ENCODE data around the gene RNF41. TPM values are rescaled to one million over a fixed set of nuclear protein-coding genes. Genes with fewer than 3 reads are reported as not detected.

RNF41 gene
- total RNA-seq, 1 donor from 2014 or later, result 33.7 TPM

- TF ChIP-seq, protein P1, sequence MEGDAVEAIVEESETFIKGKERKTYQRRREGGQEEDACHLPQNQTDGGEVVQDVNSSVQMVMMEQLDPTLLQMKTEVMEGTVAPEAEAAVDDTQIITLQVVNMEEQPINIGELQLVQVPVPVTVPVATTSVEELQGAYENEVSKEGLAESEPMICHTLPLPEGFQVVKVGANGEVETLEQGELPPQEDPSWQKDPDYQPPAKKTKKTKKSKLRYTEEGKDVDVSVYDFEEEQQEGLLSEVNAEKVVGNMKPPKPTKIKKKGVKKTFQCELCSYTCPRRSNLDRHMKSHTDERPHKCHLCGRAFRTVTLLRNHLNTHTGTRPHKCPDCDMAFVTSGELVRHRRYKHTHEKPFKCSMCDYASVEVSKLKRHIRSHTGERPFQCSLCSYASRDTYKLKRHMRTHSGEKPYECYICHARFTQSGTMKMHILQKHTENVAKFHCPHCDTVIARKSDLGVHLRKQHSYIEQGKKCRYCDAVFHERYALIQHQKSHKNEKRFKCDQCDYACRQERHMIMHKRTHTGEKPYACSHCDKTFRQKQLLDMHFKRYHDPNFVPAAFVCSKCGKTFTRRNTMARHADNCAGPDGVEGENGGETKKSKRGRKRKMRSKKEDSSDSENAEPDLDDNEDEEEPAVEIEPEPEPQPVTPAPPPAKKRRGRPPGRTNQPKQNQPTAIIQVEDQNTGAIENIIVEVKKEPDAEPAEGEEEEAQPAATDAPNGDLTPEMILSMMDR (conservative IDR thresholded peaks at IDR 0.05), result peak; percentile 24
- peak; percentile 97 for DNase-seq (ENCODE audit: extremely low spot score, unreplicated experiment)
- H3K36me3 Mint-ChIP-seq, result peaks cover 15% of the 10 kb centered on the region
- H3K27ac Mint-ChIP-seq, result peak overlapping the region; percentile 99
- H3K9me3 Mint-ChIP-seq, result no peaks in the 10 kb centered on the region
- peaks cover 26% of the 10 kb centered on the region for H3K4me1 Mint-ChIP-seq (ENCODE audit: unreplicated experiment)
- peak overlapping the region; percentile 99 for H3K4me3 Mint-ChIP-seq
- H3K27me3 Mint-ChIP-seq, result peaks cover 7% of the 10 kb centered on the region
Measured at GRCh38 chr12:56189918-56190694, 31.6 kb downstream of the RNF41 start.

DNA sequence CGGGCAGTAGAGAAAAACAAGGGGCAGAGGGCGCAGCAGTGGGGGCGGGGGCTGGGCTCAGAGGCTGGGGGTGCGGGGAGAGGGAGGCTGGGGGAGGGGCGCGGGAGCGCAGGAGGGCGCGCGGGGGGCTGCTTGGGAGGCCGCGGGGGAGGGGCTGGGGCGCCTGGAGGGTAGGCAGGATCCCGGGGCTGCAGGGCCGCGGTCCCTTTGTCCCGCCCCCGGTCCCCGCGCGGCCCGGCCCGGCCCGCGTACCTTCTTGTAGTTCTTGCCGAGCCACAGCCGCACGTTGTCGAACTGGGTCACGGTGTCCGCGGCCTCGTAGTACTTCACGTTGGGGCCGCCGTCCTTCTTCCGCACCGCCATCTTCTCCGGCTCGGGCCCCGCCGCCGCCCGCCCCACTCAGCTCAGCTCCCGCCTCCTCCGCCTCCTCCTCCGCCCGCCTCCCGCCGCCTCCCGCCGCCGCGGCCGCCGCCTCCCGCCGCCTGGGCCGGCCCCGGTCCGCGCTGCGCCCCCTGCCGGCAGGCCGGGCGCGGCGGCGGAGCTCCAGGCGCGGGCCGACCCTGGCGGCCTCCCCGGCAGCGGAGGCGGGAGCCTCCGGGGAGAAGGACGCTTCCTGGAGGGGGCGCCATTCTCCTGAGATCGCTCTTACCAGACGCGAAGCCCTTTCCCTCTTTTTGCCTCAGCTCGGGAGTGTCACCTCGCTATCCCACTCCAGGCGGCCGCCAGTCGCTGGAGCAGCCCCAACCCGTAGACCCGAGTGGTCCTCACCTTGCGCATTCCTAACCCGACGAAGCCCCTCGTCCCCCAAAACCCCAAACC is 32.4 kb downstream of the RNF41 start, which contains the start of gene SMARCC2:
SMARCC2 (minus strand) TSS at position 385 of the 819 bp plus-strand sequence; CDS start at position 363, 22 bp downstream.
- Mint-ChIP-seq H3K9me3 (no peaks in the 10 kb centered on the region), H3K36me3 (peaks cover 20% of the 10 kb centered on the region), H3K27me3 (peaks cover 7% of the 10 kb centered on the region), H3K4me3 (peak within 1 kb of the TSS; percentile 99), H3K27ac (peak within 1 kb of the TSS; percentile 99), H3K4me1 (ENCODE audit: unreplicated experiment) (peaks cover 26% of the 10 kb centered on the region)
- DNase-seq (ENCODE audit: extremely low spot score, unreplicated experiment), result peak; percentile 95
- TF ChIP-seq, protein P1 (conservative IDR thresholded peaks at IDR 0.05), result peak; percentile 80

GRCh38 chr12:56188778-56189098 is 33.0 kb downstream of the RNF41 start:
- peaks cover 20% of the 10 kb centered on the region for H3K36me3 Mint-ChIP-seq

GRCh38 chr12:56188131-56188777 is 33.5 kb downstream of the RNF41 start:
- H3K27ac Mint-ChIP-seq, result peak overlapping the region; percentile 88
- no peak for DNase-seq (ENCODE audit: extremely low spot score, unreplicated experiment)
- peaks cover 26% of the 10 kb centered on the region for H3K4me1 Mint-ChIP-seq (ENCODE audit: unreplicated experiment)
- H3K27me3 Mint-ChIP-seq, result peaks cover 7% of the 10 kb centered on the region
- peaks cover 18% of the 10 kb centered on the region for H3K36me3 Mint-ChIP-seq
- H3K9me3 Mint-ChIP-seq, result no peaks in the 10 kb centered on the region
- peak overlapping the region; percentile 93 for H3K4me3 Mint-ChIP-seq
- TF ChIP-seq, protein P1 (conservative IDR thresholded peaks at IDR 0.05), result no peak

More at GRCh38 chr12:56188778-56189098, 33.0 kb downstream of the RNF41 start:
- Mint-ChIP-seq H3K4me1 (ENCODE audit: unreplicated experiment) (peaks cover 26% of the 10 kb centered on the region), H3K27me3 (peaks cover 7% of the 10 kb centered on the region), H3K9me3 (no peaks in the 10 kb centered on the region), H3K4me3 (peak overlapping the region; percentile 93), H3K27ac (peak overlapping the region; percentile 88)
- TF ChIP-seq, protein P1 (conservative IDR thresholded peaks at IDR 0.05), result no peak
- DNase-seq (ENCODE audit: extremely low spot score, unreplicated experiment), result no peak

DNA sequence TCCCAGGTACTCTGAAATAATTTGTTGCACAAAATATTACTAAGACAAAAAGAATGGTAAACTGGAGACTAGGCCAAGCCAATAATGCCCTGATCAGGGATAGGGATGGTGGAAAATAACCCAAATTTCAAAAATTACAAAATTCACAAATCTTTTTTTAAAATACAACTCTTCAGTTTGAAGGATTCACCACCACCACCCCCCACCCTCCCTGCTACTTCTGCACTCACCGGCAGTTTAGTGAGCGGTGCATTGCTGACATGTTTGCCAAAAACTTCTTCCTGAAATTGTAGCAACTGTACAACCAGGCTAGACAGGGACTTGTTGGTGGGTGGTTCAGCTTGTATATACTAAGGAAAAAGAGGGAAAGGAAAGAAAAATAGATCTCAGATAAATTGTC is 34.8 kb downstream of the RNF41 start:
- Mint-ChIP-seq H3K27ac (no peak overlapping the region), H3K36me3 (peaks cover 15% of the 10 kb centered on the region), H3K27me3 (peaks cover 7% of the 10 kb centered on the region), H3K4me3 (peak overlapping the region; percentile 93), H3K4me1 (ENCODE audit: unreplicated experiment) (peaks cover 20% of the 10 kb centered on the region), H3K9me3 (no peaks in the 10 kb centered on the region)
- no peak for DNase-seq (ENCODE audit: extremely low spot score, unreplicated experiment)
- TF ChIP-seq, protein P1 (conservative IDR thresholded peaks at IDR 0.05), result no peak

All from type B pancreatic cell (in vitro differentiated cells).